ENCODE results near the gene ATP2B2.

ATP2B2 gene

GRCh38 chr3:10306156-10306555, 199.2 kb downstream of the ATP2B2 start:
- no peak overlapping the region for H3K4me3 ChIP-seq (ENCODE audit: low read depth, low read length)
- TF ChIP-seq CTCF (IDR thresholded peaks at IDR 0.05; ENCODE audit: low read depth, low read length), result no peak

GRCh38 chr3:10305331-10305902, 200.0 kb downstream of the ATP2B2 start:
- no peak overlapping the region for H3K4me3 ChIP-seq (ENCODE audit: low read depth, low read length)
- no peak for TF ChIP-seq CTCF (IDR thresholded peaks at IDR 0.05; ENCODE audit: low read depth, low read length)

DNA sequence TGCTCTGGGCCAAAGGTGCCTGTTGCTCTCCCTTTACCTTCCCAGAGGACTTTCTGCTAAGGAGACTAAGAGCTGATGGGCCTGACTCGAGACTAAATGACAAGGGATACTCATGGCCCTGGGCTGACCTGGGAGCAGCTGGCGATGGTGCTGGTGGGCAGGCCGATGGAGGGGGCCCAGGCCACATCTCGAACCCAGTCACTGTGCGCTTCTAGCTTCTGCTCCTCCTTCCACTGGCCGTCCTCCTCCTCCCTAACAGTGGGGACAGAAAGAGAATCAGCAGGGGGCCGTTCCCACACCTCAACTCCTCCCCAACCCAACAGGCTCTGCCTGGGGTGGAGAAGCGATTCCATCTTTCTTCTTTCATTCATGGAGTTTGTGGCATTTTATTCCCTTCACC, 200.5 kb downstream of the ATP2B2 start:
- no peak overlapping the region for H3K4me3 ChIP-seq (ENCODE audit: low read depth, low read length)
- no peak for TF ChIP-seq CTCF (IDR thresholded peaks at IDR 0.05; ENCODE audit: low read depth, low read length)

- no peak overlapping the region for H3K4me3 ChIP-seq (ENCODE audit: low read depth, low read length)
- TF ChIP-seq CTCF (IDR thresholded peaks at IDR 0.05; ENCODE audit: low read depth, low read length), result no peak
Measured at GRCh38 chr3:10303785-10304184, 201.6 kb downstream of the ATP2B2 start.

- TF ChIP-seq CTCF (IDR thresholded peaks at IDR 0.05; ENCODE audit: low read depth, low read length), result no peak
- no peak overlapping the region for H3K4me3 ChIP-seq (ENCODE audit: low read depth, low read length)
Measured at GRCh38 chr3:10303105-10303504, 202.3 kb downstream of the ATP2B2 start.

GRCh38 chr3:10300087-10300486, 205.3 kb downstream of the ATP2B2 start:
- no peak overlapping the region for H3K4me3 ChIP-seq (ENCODE audit: low read depth, low read length)
- TF ChIP-seq CTCF (IDR thresholded peaks at IDR 0.05; ENCODE audit: low read depth, low read length), result no peak

- TF ChIP-seq CTCF (IDR thresholded peaks at IDR 0.05; ENCODE audit: low read depth, low read length), result no peak
- H3K4me3 ChIP-seq (ENCODE audit: low read depth, low read length), result no peak overlapping the region
Measured at GRCh38 chr3:10299679-10300078, 205.7 kb downstream of the ATP2B2 start.
